Activated CD4-positive, alpha-beta T cell treated with anti-CD3 and anti-CD28 coated beads for 48 hours (primary cell): ENCODE results near the gene CXCR4.

ENCODE experiments used
- DNase-seq: peaks from one replicate; pipeline ENCODE4 v3.0.0-alpha.2; 2020

Gene CXCR4

GRCh38 chr2:136069773-136070172 is 48.2 kb downstream of the CXCR4 start:
- DNase-seq, result no peak

GRCh38 chr2:136068581-136069227 is 49.2 kb downstream of the CXCR4 start:
- DNase-seq, result no peak

GRCh38 chr2:136067897-136068580 is 49.9 kb downstream of the CXCR4 start:
- no peak for DNase-seq

GRCh38 chr2:136067459-136067858 is 50.5 kb downstream of the CXCR4 start:
- DNase-seq, result no peak

GRCh38 chr2:136065907-136066306 is 52.0 kb downstream of the CXCR4 start:
- no peak for DNase-seq

GRCh38 chr2:136065384-136065783 is 52.6 kb downstream of the CXCR4 start:
- no peak for DNase-seq
